GM19372 (cell line): ENCODE data around the gene CHCHD6.

Experiments
- ATAC-seq: cut with Tn5 transposase; IDR thresholded peaks from one replicate; pipeline ENCODE4 v1.9.1; 2021; ENCODE audit warnings: mild to moderate bottlenecking, low read depth, moderate library complexity; ENCODE audit not compliant: unreplicated experiment

CHCHD6 gene

GRCh38 chr3:126998320-126998719, 294.3 kb downstream of the CHCHD6 start:
- ATAC-seq: no peak

- ATAC-seq: no peak
These were observed 294.7 kb downstream of the CHCHD6 start for GRCh38 chr3:126998728-126999127.

GRCh38 chr3:126999383-126999782, 295.3 kb downstream of the CHCHD6 start:
- ATAC-seq: no peak

GRCh38 chr3:127000119-127000518, 296.1 kb downstream of the CHCHD6 start:
- no peak for ATAC-seq

GRCh38 chr3:127000761-127001160, 296.7 kb downstream of the CHCHD6 start:
- ATAC-seq: no peak

GRCh38 chr3:127001486-127002194, 297.6 kb downstream of the CHCHD6 start:
- ATAC-seq: no peak

GRCh38 chr3:127002195-127003174, 298.4 kb downstream of the CHCHD6 start:
- no peak for ATAC-seq

- no peak for ATAC-seq
These were observed 299.1 kb downstream of the CHCHD6 start for GRCh38 chr3:127003175-127003555.

- ATAC-seq: no peak
These were observed 299.7 kb downstream of the CHCHD6 start for GRCh38 chr3:127003601-127004280.

GRCh38 chr3:127004641-127005397, 300.8 kb downstream of the CHCHD6 start:
- no peak for ATAC-seq

GRCh38 chr3:127005864-127006500, 301.9 kb downstream of the CHCHD6 start:
- no peak for ATAC-seq

- ATAC-seq: no peak
These were observed 302.9 kb downstream of the CHCHD6 start for GRCh38 chr3:127006781-127007436.

- ATAC-seq: no peak
These were observed 304.2 kb downstream of the CHCHD6 start for GRCh38 chr3:127008236-127008635.

GRCh38 chr3:127009531-127009930, 305.5 kb downstream of the CHCHD6 start:
- no peak for ATAC-seq
